Ovary (tissue), 9 donors: ENCODE results near the gene TACR2. TPM values are rescaled to one million over a fixed set of nuclear protein-coding genes. Genes with fewer than 3 reads are reported as not detected.

Source experiments
- DNase-seq, 5 donors: peaks; one replicate each; pipeline ENCODE4 v3.0.0-alpha.2; 2019 to 2020
- H3K27ac ChIP-seq, 2 donors: fragments of 200-600 bp; one replicate each; pipeline versions ENCODE4 v1.5.1 to v1.8.0; 2019 to 2022
- H3K27me3 ChIP-seq: fragments of 200-600 bp; one replicate; pipeline ENCODE4 v1.8.0; 2022
- H3K36me3 ChIP-seq: fragments of 200-600 bp; sonication (generic); one replicate; pipeline ENCODE4 v1.5.1; 2019
- H3K4me1 ChIP-seq: one replicate; pipeline ENCODE4 v1.8.1; 2013; ENCODE audit warnings: mild to moderate bottlenecking, moderate library complexity; ENCODE audit not compliant: insufficient read depth
- H3K4me3 ChIP-seq: fragments of 200-600 bp; sonication (generic); one replicate; pipeline ENCODE4 v1.5.1; 2017
- H3K9me3 ChIP-seq, 2 donors: fragments of 200-600 bp in 1 of 2; sonication (generic) in 1 of 2; one replicate each; pipeline versions ENCODE4 v1.5.1 to v1.8.1; 2013 to 2019; ENCODE audit warnings: mild to moderate bottlenecking in 1 of 2, moderate library complexity in 1 of 2
- CTCF ChIP-seq, 3 donors: fragments of 450-650 bp in 2 of 3; fragments of 200-600 bp in 1 of 3; IDR thresholded peaks; one replicate each; pipeline versions ENCODE4 v1.5.1 to v1.8.0; 2016 to 2022; ENCODE audit warnings: antibody characterized with exemption in 3 of 3, mild to moderate bottlenecking in 1 of 3
- EP300 ChIP-seq: sonication (generic); formaldehyde crosslinking; IDR thresholded peaks from one replicate; pipeline ENCODE4 v1.6.1; 2017; ENCODE audit warnings: antibody characterized with exemption
- POLR2A ChIP-seq: fragments of 450-650 bp; IDR thresholded peaks from one replicate; pipeline ENCODE4 v1.6.1; 2017; ENCODE audit warnings: antibody characterized with exemption, mild to moderate bottlenecking, moderate library complexity
- WGBS, 3 donors: extraction: QIAGEN DNeasy Blood & Tissue Kit in 1 of 3; methylation state at CpG; one replicate each; pipeline versions ENCODE4 v1.1.5 to v1.1.7; 2013 to 2017; 5-methylcytosine and 5-hydroxymethylcytosine counted together
- intact Hi-C, 4 donors: fragments of 100-400 bp; cut with DNase I; formaldehyde crosslinking; loops; one replicate each; pipeline versions ENCODE4 v1.11.0 to v1.15.1; 2022 to 2023
- polyA plus RNA-seq, 2 donors: library from polyadenylated mRNA; stranded (reverse); fragments of 200-250 nt in 1 of 2; fragments of 350-450 nt in 1 of 2; fragmentation: Illumina TruSeq in 1 of 2; extraction: RNeasy Lipid Tissue Mini Kit (QIAGEN cat#74804) in 1 of 2; gene quantifications; one replicate each; pipeline ENCODE4 v1.2.3, GENCODE V29; 2013 to 2014
- total RNA-seq, 7 donors: library from RNA; depleted of rRNA in 2 of 7; stranded (reverse); fragments of >200 nt in 2 of 7; fragmentation: NEBNext Ultra II Directional in 3 of 7; extraction: Animal tissue kit (Norgen Biotek cat#: 25700) in 3 of 7; gene quantifications; one replicate each; pipeline versions ENCODE4 v1.1.0 to v1.2.4, GENCODE V29; 2016 to 2023
- donor health status: DM: no; HTN: no; CAD: no; lungs with moderate emphysema.
- donor health status: DM: no; HTN: no; CAD: no.
- donor health status: Bipolar disorder and iron deficiency.
- donor health status: DM: yes; HTN: yes; CAD: no.
- donor health status: DM: no; HTN: no; CAD: no.
- donor health status: DM: yes; HTN: yes; CAD: no.

The TACR2 gene
- total and polyA plus RNA-seq, 9 donors, result 1.0 to 6.2 (median 2.2) TPM

DNA sequence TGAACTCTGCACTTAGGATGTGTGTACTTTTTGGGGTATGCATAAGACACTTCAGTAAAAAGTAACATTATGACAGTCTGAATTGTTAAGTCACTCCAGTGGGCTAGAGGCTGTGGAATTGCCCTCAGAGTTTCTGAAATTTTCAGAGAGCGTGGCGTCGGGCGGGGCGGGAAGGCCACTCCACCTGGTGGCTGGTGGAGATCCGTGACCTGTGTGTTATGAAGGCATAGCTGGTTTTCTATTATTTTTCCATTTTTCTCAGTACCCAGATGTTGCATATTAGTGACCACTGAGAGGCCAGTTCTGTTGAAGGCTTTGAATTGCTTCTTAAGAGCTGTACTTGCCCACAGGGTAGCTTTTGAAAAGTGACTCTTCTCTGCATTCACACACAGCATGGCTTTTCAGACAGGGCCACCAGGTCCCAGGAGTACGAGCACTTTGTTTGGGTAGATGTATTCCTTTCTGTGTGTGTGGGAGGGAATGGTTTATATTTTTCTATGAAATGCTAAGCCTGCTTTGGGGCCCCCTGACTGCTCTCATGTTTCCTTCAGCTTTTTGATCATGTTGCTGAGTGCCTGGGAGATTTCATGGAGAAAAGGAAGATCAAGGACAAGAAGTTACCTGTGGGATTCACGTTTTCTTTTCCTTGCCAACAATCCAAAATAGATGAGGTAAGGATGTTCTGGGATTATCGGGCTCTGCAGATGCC is 52.3 kb downstream of the TACR2 start:
- Histone ChIP-seq H3K4me3 (no peak overlapping the region), H3K27ac (no peak overlapping the region), H3K36me3 (no peaks in the 10 kb centered on the region), H3K9me3 (no peaks in the 10 kb centered on the region), H3K4me1 (peaks cover 10% of the 10 kb centered on the region), H3K27me3 (no peaks in the 10 kb centered on the region)
- no peak for DNase-seq
- 63 to 79% (median 70%) methylated on average over 9 of the region's 9 CpGs for WGBS, 3 donors
- intact Hi-C loops, result no loop called here
- TF ChIP-seq EP300 (no peak), POLR2A (no peak), CTCF (IDR thresholded peaks at IDR 0.05) (no peak)

GRCh38 chr10:69363666-69364065 is 53.1 kb downstream of the TACR2 start:
- Histone ChIP-seq H3K4me1 (peaks cover 10% of the 10 kb centered on the region), H3K36me3 (no peaks in the 10 kb centered on the region), H3K4me3 (no peak overlapping the region), H3K27ac (no peak overlapping the region), H3K9me3 (no peaks in the 10 kb centered on the region), H3K27me3 (no peaks in the 10 kb centered on the region)
- DNase-seq, result no peak
- no peak for TF ChIP-seq EP300
- no peak for TF ChIP-seq POLR2A
- TF ChIP-seq CTCF (IDR thresholded peaks at IDR 0.05), result no peak
- intact Hi-C loops, result no loop called here
- 89 to 92% (median 90%) methylated on average over 5 of the region's 5 CpGs for WGBS, 3 donors

- Histone ChIP-seq H3K4me1 (peaks cover 10% of the 10 kb centered on the region), H3K4me3 (no peak overlapping the region), H3K36me3 (no peaks in the 10 kb centered on the region), H3K27ac (no peak overlapping the region), H3K27me3 (no peaks in the 10 kb centered on the region), H3K9me3 (no peaks in the 10 kb centered on the region)
- intact Hi-C loops, result no loop called here
- DNase-seq, result no peak
- 83 to 88% (median 86%) methylated on average over 13 of the region's 13 CpGs for whole genome bisulfite sequencing, 3 donors
- TF ChIP-seq EP300 (no peak), POLR2A (no peak), CTCF (IDR thresholded peaks at IDR 0.05) (no peak)
Measured at GRCh38 chr10:69362471-69362954, 54.2 kb downstream of the TACR2 start.

DNA sequence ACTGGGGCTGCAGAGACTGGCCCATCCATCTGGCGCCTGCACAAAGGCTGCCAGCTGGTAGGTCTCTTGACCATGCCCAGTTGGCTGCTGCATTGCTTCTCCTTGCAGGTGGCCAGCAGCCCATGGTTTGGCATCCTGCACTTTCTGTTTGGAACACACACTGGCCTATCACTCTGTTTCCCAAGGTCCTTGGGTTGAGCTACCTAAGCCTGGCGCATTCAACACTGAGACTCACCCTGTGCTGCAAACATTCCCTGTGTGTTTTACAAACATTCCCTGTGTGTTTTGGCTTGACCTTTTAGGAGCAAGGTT is 55.5 kb downstream of the TACR2 start:
- DNase-seq, result no peak
- H3K27ac ChIP-seq, result no peak overlapping the region
- no peaks in the 10 kb centered on the region for H3K9me3 ChIP-seq
- intact Hi-C loops, result no loop called here
- no peaks in the 10 kb centered on the region for H3K27me3 ChIP-seq
- TF ChIP-seq POLR2A, result no peak
- no peak for TF ChIP-seq EP300
- no peak for TF ChIP-seq CTCF (IDR thresholded peaks at IDR 0.05)
- no peak overlapping the region for H3K4me3 ChIP-seq
- WGBS, 3 donors, result 94 to 97% (median 97%) methylated on average over 2 of the region's 2 CpGs
- H3K36me3 ChIP-seq, result no peaks in the 10 kb centered on the region
- peaks cover 10% of the 10 kb centered on the region for H3K4me1 ChIP-seq
